GM23338 (cell line): Measurements from ENCODE around the gene ZNF638. TPM values are rescaled to one million over a fixed set of nuclear protein-coding genes. Genes with fewer than 3 reads are reported as not detected.
"Not testable (repeated sequence)": the region's sequence is repeated elsewhere in the genome, so short reads cannot be mapped to it uniquely, and the experiment has no call there.

Source experiments
- ATAC-seq: fragments of 200-7000 bp; cut with Tn5 transposase; 3 replicates; pipeline ENCODE4 v1.9.1; 2020
- DNase-seq: peaks from one replicate; pipeline ENCODE4 v3.0.0-alpha.2; 2015; ENCODE audit warnings: low spot score
- H2AFZ ChIP-seq: fragments of 200-600 bp; sonication (generic); 2 replicates; pipeline ENCODE4 v1.8.0; 2016; ENCODE audit warnings: antibody characterized with exemption, mild to moderate bottlenecking, moderate library complexity
- H3F3A ChIP-seq: fragments of 200-600 bp; sonication (generic); replicated peaks from 2 replicates; pipeline ENCODE4 v1.8.0; 2017; ENCODE audit warnings: antibody characterized with exemption, mixed run types, low read depth
- H3K27ac ChIP-seq: fragments of 200-600 bp; sonication (generic); 2 replicates; pipeline ENCODE4 v1.6.1; 2016; ENCODE audit warnings: low read depth
- H3K27me3 ChIP-seq: fragments of 200-600 bp; sonication (generic); 2 replicates; pipeline ENCODE4 v1.8.0; 2016; ENCODE audit warnings: mild to moderate bottlenecking, mixed run types, moderate library complexity; ENCODE audit not compliant: insufficient read depth
- H3K36me3 ChIP-seq: fragments of 200-600 bp; sonication (generic); 2 replicates; pipeline ENCODE4 v1.8.0; 2016; ENCODE audit warnings: mild to moderate bottlenecking; ENCODE audit not compliant: insufficient read depth
- H3K4me1 ChIP-seq: fragments of 200-600 bp; sonication (generic); 2 replicates; pipeline ENCODE4 v1.8.0; 2016; ENCODE audit warnings: mild to moderate bottlenecking, moderate library complexity; ENCODE audit not compliant: insufficient read depth
- H3K4me2 ChIP-seq: fragments of 200-600 bp; sonication (generic); 2 replicates; pipeline ENCODE4 v1.7.1; 2017; ENCODE audit warnings: mixed run types
- H3K4me3 ChIP-seq: fragments of 200-600 bp; sonication (generic); 2 replicates; pipeline ENCODE4 v1.6.1; 2016; ENCODE audit warnings: mixed run types
- H3K79me2 ChIP-seq: fragments of 200-600 bp; sonication (generic); replicated peaks from 2 replicates; pipeline ENCODE4 v1.8.0; 2017; ENCODE audit warnings: mild to moderate bottlenecking; ENCODE audit not compliant: insufficient read depth
- H3K9me2 ChIP-seq: fragments of 200-600 bp; sonication (generic); 2 replicates; pipeline ENCODE4 v1.8.0; 2017; ENCODE audit not compliant: insufficient read depth
- H4K20me1 ChIP-seq: fragments of 200-600 bp; sonication (generic); replicated peaks from 2 replicates; pipeline ENCODE4 v1.8.0; 2017; ENCODE audit warnings: mild to moderate bottlenecking; ENCODE audit not compliant: insufficient read depth
- H3K27ac Mint-ChIP-seq: 2 replicates; pipeline ENCODE4 v1.8.0; 2020; ENCODE audit warnings: inconsistent platforms, mild to moderate bottlenecking, moderate library complexity, mixed read lengths
- H3K27me3 Mint-ChIP-seq: 3 replicates; pipeline ENCODE4 v1.8.0; 2022; ENCODE audit warnings: low read depth, mild to moderate bottlenecking, moderate library complexity, mixed read lengths, inconsistent platforms; ENCODE audit not compliant: insufficient read depth, poor library complexity
- H3K36me3 Mint-ChIP-seq: 3 replicates; pipeline ENCODE4 v1.8.0; 2021; ENCODE audit warnings: low read depth, mild to moderate bottlenecking, inconsistent platforms, moderate library complexity, mixed read lengths
- H3K4me1 Mint-ChIP-seq: 3 replicates; pipeline ENCODE4 v1.8.0; 2020; ENCODE audit warnings: mild to moderate bottlenecking, inconsistent platforms, mixed read lengths
- H3K4me3 Mint-ChIP-seq: 3 replicates; pipeline ENCODE4 v1.8.0; 2021; ENCODE audit warnings: moderate library complexity, mild to moderate bottlenecking, inconsistent platforms, mixed read lengths
- H3K9me3 Mint-ChIP-seq: 3 replicates; pipeline ENCODE4 v1.8.0; 2020; ENCODE audit warnings: moderate library complexity, mild to moderate bottlenecking, inconsistent platforms, mixed read lengths
- CREB1 ChIP-seq: fragments of 250-450 bp; sonication (Bioruptor Pico); IDR thresholded peaks from 2 replicates; pipeline ENCODE4 v1.5.0; 2020; ENCODE audit warnings: low read depth, mild to moderate bottlenecking, moderate library complexity
- CTCF ChIP-seq, 2 experiments: fragments of 200-600 bp in 1 of 2; sonication (generic) in 1 of 2; conservative IDR thresholded peaks; 2 replicates each; pipeline versions ENCODE4 v1.5.1 to v1.6.1; 2016 to 2017; ENCODE audit warnings: antibody characterized with exemption in 2 of 2, low read depth in 2 of 2, mild to moderate bottlenecking in 2 of 2, moderate library complexity in 1 of 2
- EZH2 ChIP-seq: fragments of 200-600 bp; sonication (generic); IDR thresholded peaks from one replicate; pipeline ENCODE4 v1.8.0; 2017; ENCODE audit warnings: antibody characterized with exemption, mild to moderate bottlenecking, low read depth; ENCODE audit not compliant: unreplicated experiment
- NANOG ChIP-seq: IDR thresholded peaks from 2 replicates; pipeline ENCODE4 v1.6.1; 2016; ENCODE audit warnings: antibody characterized with exemption, borderline replicate concordance
- POLR2AphosphoS5 ChIP-seq: IDR thresholded peaks from 2 replicates; pipeline ENCODE4 v1.6.1; 2016; ENCODE audit warnings: antibody characterized with exemption, low read depth
- ZNF331 ChIP-seq: fragments of 250-450 bp; sonication (Bioruptor Pico); IDR thresholded peaks from 2 replicates; pipeline ENCODE4 v1.5.0; 2020; ENCODE audit warnings: low read depth, mild to moderate bottlenecking, moderate library complexity
- ZNF462 ChIP-seq: fragments of 250-450 bp; sonication (Bioruptor Pico); IDR thresholded peaks from 2 replicates; pipeline ENCODE4 v1.5.0; 2020; ENCODE audit warnings: mild to moderate bottlenecking, moderate library complexity
- polyA plus RNA-seq: library from polyadenylated mRNA; unstranded; fragments of >200 nt; fragmentation: Nextera tagmentation; extraction: Ambion mirVana; gene quantifications from 2 replicates; pipeline ENCODE4 v1.2.1, GENCODE V29; 2016
- total RNA-seq: library from RNA; depleted of rRNA; stranded (reverse); fragments of >200 nt; shearing (Covaris generic); gene quantifications from 2 replicates; pipeline ENCODE4 v1.2.3, GENCODE V29; 2014

Gene ZNF638
- total and polyA plus RNA-seq, 2 experiments from 2014 or later, result 185 to 190 TPM

GRCh38 chr2:71428472-71429383, 97.1 kb downstream of the ZNF638 start (continued):
- no peak for TF ChIP-seq ZNF462
- TF ChIP-seq EZH2, result no peak
- TF ChIP-seq NANOG, result no peak
- TF ChIP-seq ZNF331 (CRISPR knock-in tag), result no peak
- no peak for TF ChIP-seq POLR2AphosphoS5
- no peak for TF ChIP-seq CTCF (conservative IDR thresholded peaks at IDR 0.05; ENCODE audit: low read depth in 2 of 2)
- no peak for TF ChIP-seq CREB1 (CRISPR knock-in tag)

- not testable (repeated sequence) for H3K36me3 Mint-ChIP-seq
- H3K4me1 Mint-ChIP-seq, result peaks cover 14% of the 10 kb centered on the region
These were observed 113.6 kb downstream of the ZNF638 start for GRCh38 chr2:71445142-71445541.

More at GRCh38 chr2:71445142-71445541, 113.6 kb downstream of the ZNF638 start:
- H3K27me3 ChIP-seq, H3K4me3 ChIP-seq, H3K27me3 Mint-ChIP-seq, H3K27ac Mint-ChIP-seq, DNase-seq, H3F3A ChIP-seq, ATAC-seq, H3K4me1 ChIP-seq, H3K4me3 Mint-ChIP-seq, H3K27ac ChIP-seq, H3K36me3 ChIP-seq, H3K79me2 ChIP-seq, H3K9me2 ChIP-seq, H2AFZ ChIP-seq, H3K9me3 Mint-ChIP-seq, H3K4me2 ChIP-seq, H4K20me1 ChIP-seq: not testable (repeated sequence)
